ENCODE results near the gene EPM2AIP1.

DNA sequence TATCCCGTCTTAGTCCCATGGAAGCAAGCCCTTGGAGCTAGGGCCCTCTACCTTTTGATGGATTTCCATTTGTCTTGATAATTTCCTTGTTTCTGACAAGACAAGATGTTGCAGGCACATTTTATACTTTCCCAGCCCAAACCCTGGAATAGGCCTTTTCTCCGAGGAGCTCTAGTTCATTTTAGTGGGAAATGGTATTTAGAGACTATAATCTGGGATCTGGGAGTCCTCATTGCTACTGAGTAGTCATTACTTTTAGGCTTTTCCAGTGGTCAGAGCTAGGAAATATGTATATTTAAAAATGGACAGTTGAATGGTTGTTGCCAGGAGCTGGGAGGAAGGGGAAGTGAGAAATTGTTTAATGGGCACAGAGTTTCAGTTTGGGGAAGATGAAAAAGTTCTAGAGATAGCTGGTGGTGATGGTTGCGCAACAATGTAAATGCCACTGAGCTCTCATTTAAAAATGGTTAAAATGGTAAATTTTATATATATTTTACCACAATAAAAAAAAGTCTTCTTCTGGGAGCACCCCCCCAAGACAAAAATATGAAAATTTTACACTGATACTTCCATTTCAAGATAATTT, 32.0 kb upstream of the EPM2AIP1 start:
- TF ChIP-seq, protein P1, sequence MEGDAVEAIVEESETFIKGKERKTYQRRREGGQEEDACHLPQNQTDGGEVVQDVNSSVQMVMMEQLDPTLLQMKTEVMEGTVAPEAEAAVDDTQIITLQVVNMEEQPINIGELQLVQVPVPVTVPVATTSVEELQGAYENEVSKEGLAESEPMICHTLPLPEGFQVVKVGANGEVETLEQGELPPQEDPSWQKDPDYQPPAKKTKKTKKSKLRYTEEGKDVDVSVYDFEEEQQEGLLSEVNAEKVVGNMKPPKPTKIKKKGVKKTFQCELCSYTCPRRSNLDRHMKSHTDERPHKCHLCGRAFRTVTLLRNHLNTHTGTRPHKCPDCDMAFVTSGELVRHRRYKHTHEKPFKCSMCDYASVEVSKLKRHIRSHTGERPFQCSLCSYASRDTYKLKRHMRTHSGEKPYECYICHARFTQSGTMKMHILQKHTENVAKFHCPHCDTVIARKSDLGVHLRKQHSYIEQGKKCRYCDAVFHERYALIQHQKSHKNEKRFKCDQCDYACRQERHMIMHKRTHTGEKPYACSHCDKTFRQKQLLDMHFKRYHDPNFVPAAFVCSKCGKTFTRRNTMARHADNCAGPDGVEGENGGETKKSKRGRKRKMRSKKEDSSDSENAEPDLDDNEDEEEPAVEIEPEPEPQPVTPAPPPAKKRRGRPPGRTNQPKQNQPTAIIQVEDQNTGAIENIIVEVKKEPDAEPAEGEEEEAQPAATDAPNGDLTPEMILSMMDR (IDR thresholded peaks at IDR 0.05 in 8 of 11, conservative IDR thresholded peaks at IDR 0.05 in 3 of 11), result no peak
- no peak for TF ChIP-seq POLR2A (IDR thresholded peaks at IDR 0.05)

All from spleen (tissue), 7 donors.